IPS-NIHi11 (cell line): Measurements from ENCODE around the gene P2RY14.
"Not testable (repeated sequence)": the region's sequence is repeated elsewhere in the genome, so short reads cannot be mapped to it uniquely, and the experiment has no call there.

Experiments used
- DNase-seq: peaks from one replicate; pipeline ENCODE4 v3.0.0; 2012; ENCODE audit warnings: mixed read lengths, low spot score

The P2RY14 gene

GRCh38 chr3:151182349-151183079, 95.8 kb downstream of the P2RY14 start:
- no peak for DNase-seq

DNA sequence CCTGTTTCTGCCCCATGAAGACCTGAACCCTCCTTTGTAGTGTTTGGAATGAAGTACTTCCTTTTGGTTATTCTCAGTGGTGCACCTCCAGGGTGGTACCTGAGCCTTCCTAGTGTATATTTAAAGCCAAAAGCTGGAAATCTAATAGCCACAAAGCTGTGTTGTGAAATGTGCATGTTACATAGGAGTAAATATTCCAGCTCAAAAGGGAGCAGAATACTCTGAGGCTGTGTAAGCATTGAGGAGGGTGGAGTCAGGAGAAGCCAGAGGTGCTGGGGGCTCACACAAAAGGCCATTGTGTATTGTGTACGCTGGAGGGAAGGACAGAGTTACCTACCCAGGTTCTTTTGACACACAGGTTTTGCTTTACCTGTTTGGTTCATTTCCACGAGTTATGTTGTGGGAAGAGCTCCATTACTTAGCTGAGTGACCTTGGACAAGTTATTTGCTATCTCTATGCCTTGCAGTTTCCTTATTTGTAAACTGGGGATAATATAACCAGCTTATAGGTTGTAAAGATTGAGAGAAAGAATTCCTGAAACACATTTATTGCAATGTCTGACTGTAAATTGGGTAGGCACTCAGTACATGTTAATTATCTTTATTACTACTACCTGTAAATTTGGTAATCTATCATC, 100.0 kb downstream of the P2RY14 start:
- DNase-seq = peak; percentile 15

GRCh38 chr3:151175952-151176351, 102.4 kb downstream of the P2RY14 start:
- DNase-seq = no peak

GRCh38 chr3:151174351-151174750, 104.0 kb downstream of the P2RY14 start:
- no peak for DNase-seq

GRCh38 chr3:151171145-151171757, 107.1 kb downstream of the P2RY14 start:
- DNase-seq = no peak

DNA sequence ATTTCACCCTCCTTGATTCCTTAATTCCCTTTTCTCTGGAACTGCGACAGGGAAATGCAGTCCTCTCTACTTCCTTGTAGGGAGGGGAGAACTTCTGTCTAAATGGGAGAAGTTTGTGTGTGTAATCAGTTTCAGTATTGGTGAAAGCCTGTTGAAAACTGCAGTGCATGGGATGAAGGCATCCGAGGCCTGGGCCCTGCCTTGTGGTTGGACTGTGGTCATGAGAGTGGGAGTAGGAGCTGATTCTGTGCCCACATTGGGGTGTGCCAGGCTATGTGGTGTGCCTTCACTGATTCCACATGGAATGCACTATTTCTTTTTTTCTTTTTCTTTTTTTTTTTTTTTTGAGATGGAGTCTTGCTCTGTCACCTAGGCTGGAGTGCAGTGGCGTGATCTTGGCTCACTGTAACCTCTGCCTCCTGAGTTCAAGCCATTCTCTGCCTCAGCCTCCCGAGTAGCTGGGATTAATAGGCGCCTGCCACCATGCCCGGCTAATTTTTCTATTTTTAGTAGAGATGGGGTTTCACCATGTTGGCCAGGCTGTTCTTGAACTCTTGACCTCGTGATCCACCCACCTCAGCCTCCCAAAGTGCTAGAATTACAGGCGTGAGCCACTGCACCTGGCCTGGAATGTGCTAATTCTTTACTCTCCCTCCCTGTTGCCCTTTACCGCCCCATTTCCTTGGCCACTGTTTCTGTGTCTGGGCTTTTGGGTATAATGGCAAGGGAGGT, 108.2 kb downstream of the P2RY14 start:
- DNase-seq = not testable (repeated sequence)

GRCh38 chr3:151169262-151169947, 108.9 kb downstream of the P2RY14 start:
- DNase-seq = no peak

GRCh38 chr3:151168269-151169094, 109.9 kb downstream of the P2RY14 start:
- peak; percentile 75 for DNase-seq

- DNase-seq = no peak
Measured at GRCh38 chr3:151166161-151166560, 112.2 kb downstream of the P2RY14 start.

GRCh38 chr3:151165226-151165625, 113.1 kb downstream of the P2RY14 start:
- DNase-seq = no peak
